GM18873 (cell line): ENCODE measurements around the gene MRPL17.
"Not testable (repeated sequence)": the region's sequence is repeated elsewhere in the genome, so short reads cannot be mapped to it uniquely, and the experiment has no call there.

Experiments used
- ATAC-seq: cut with Tn5 transposase; IDR thresholded peaks from one replicate; pipeline ENCODE4 v1.9.1; 2021; ENCODE audit warnings: mild to moderate bottlenecking, moderate library complexity, moderate number of reproducible peaks; ENCODE audit not compliant: unreplicated experiment, low FRiP score

MRPL17 gene

GRCh38 chr11:6682936-6683861 lies at the start of gene MRPL17:
MRPL17 (minus strand) TSS chr11:6683340; CDS start chr11:6683296, 44 bp downstream.
- peak; percentile 93 for ATAC-seq

DNA sequence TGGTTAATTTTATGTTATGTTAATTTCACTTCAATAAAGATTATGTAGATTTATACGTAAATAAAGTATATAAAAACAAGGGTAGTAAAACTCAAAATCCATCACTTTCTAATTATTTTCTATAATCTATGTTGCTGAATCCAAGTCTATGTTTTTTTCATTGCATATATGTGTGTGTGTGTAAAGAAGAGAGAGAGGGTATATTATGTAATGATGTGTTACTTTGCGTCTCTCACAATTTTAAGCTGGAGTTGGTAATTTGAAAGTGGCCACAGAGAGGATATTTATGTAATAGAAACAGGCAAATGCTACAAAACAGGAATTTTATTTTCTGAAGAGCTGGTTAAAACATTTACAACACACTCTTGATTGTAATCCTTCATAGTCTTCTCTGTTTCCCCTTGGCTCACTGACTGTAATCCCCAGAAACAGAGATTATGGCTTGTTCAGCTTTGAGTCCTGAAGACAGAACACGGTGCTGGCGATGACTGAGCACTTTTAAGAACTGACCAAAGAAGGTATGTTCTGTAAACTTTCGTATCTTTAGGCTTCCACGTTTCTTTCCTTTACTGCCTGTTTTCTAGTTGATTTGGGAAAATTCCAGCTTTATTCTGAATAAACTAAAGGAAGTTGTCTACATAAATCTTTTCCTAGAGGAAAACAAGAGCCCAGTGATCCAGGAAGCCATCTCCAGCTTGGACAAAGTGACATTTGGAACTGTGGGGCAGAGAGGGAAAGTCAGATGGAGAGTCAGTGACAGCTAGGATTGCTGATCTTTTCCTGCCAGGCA lies 45.0 kb upstream of the MRPL17 start:
- no peak for ATAC-seq

DNA sequence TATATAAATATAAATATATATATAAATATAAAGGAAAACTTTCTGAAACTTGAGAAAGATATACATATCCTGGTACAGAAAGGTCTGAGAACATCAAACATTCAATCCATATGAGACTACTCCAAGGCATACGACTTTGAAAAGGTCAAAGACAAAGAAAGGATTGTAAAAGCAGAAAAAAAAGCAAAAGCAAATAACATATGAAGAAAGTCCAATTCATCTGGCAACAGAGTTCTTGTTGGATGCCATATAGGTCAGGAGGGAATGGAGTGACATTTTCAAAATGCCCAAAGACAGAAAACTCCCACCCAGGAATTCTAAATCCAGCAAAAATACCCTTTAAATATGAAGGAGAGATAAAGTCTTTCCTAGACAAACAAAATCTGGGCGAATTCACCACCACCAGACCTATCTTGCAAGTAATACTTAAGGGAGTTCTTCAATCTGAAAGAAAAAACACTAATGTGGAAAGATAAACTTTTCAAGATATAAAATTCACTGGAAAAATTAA lies 42.3 kb upstream of the MRPL17 start:
- no peak for ATAC-seq

DNA sequence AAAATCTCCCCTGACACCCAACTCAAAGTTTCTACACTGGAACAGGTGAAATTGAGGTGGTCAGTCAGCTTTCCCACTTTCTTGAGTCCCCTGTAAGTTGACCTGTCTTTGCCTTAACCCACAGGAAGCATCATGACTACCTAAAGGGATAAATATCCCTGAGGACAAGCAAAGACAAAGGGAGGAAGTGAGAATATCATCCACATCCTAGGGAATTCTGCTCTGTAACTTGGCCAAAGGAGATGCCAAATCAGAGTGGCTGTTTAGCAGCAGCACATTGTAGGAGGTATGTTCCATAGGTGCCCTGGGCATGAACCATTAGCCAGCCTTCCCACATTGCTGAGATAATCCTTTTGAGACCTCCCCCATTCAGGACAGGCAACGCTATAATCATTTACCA lies 40.9 kb upstream of the MRPL17 start:
- ATAC-seq = no peak

- no peak for ATAC-seq
Measured at GRCh38 chr11:6721343-6721742, 38.2 kb upstream of the MRPL17 start.

- no peak for ATAC-seq
Measured at GRCh38 chr11:6719576-6719975, 36.4 kb upstream of the MRPL17 start.

DNA sequence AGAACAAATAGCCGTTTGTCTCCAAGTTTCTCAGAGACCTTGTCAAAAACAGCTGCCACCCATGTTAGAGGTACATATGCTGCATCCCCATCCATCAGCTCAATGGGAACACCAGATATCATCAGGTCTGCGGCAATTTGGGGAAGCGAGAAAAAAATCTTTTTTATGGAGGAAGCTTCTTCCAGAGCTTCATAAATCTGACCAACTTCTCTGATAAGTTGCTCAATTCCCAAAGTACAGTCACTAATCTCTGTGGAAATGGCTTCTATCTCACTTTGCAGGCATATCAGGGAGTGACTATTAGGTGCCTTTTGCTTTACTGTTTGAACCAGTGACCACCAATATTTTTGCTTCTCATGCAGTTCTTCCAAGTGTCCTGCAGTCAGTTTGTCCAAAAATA lies 34.3 kb upstream of the MRPL17 start:
- ATAC-seq = no peak

DNA sequence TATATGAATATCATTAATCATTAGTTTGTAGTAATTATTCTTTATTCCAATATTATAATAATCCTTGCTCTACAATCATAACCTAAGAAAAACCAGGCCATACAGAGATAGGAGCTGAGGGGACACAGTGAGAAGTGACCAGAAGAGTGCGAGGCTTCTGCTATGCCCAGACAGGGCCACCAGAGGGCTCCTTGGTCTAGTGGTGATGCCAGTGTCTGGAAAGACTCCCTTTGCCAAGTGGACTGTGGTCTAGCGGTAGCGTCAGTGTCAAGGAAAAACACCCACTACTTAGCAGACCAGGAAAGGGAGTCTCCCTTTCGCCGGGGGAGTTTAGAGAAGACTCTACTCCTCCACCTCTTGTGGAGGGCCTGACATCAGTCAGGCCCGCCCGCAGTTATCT lies 28.4 kb upstream of the MRPL17 start:
- ATAC-seq = not testable (repeated sequence)

GRCh38 chr11:6708876-6709275 lies 25.7 kb upstream of the MRPL17 start:
- ATAC-seq = no peak

- ATAC-seq = no peak
Measured at GRCh38 chr11:6705905-6706535, 22.9 kb upstream of the MRPL17 start.

DNA sequence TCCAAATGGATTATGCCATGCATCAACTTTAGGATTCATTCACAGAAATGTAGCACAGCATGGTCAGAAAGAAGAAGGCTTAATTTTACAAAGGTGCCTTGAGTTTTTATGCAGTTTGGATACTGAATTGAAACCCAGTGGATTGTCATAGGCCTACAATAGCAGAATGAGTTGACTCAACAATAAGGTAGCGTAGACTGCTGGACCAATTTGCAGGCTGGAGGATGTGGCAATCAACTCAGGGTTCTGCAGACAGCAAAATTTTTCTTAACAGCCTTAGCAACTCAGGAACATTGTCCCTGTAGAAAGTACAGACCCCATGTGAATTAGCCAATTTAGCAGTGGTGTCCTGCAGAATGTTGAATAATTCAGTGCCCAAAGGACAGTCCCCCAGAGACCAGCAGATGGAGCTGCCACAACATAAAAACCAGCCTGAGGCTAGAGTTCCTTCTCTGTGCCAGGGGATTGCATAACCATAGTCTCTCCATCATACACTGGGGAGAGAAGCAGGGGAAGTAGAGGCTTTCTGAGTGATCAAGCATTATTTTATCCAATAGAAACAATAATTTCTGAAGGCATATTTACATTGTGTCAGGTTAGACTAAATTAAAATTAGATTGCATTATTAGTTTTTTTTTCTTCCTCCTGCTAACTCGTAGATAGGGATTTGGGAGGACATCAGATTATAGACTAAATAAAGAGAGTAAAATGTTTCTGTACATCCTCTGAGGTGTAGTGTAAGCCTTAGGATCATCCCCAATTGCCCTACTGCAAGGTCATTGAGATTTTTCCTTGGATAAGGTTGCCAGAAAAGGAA lies 20.3 kb upstream of the MRPL17 start:
- ATAC-seq = no peak

GRCh38 chr11:6701955-6702354 lies 18.8 kb upstream of the MRPL17 start:
- not testable (repeated sequence) for ATAC-seq

GRCh38 chr11:6695377-6695776 lies 12.2 kb upstream of the MRPL17 start:
- no peak for ATAC-seq

DNA sequence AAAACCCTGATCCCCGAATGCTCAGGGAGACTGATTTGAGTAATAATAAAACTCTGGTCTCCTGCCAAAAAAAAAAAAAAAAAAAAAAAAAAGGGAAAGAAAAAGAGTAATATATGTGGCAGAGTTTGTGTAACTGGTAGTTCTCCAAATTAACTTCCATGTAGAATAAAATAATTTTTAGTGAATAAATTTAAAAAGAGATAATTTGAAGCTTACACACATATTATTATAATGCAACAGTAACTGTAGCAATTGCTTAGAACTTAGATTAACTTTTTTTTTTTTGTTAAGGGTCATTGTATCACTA lies 11.0 kb upstream of the MRPL17 start:
- no peak for ATAC-seq

- ATAC-seq = no peak
Measured at GRCh38 chr11:6693342-6694228, 10.4 kb upstream of the MRPL17 start.

DNA sequence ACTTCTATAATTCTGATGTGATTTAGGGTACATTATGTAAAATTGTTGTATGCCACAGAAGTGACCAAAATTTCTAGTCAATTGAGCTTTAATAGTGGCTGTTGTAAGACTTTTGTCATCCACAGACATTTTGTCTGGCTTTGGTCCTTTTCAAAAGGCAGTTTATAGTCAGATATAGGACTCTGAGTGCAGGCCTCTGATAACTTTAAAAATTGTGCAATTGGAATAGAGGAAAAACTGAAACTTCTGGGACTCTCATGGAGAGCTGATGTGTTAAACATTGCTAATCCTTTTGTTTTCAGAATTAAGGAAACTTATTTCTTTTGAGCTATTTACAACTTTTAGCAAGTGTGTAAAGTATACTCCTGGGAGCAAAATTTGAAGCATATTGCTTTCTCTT lies 9.0 kb upstream of the MRPL17 start:
- ATAC-seq = no peak

GRCh38 chr11:6690431-6691132 lies 7.4 kb upstream of the MRPL17 start:
- not testable (repeated sequence) for ATAC-seq

GRCh38 chr11:6687876-6688275 lies 4.7 kb upstream of the MRPL17 start:
- ATAC-seq = no peak

GRCh38 chr11:6686006-6686405 lies 2.9 kb upstream of the MRPL17 start:
- no peak for ATAC-seq
